Endodermal cell (in vitro differentiated cells): ENCODE measurements around the gene CBFA2T2. TPM values are rescaled to one million over a fixed set of nuclear protein-coding genes. Genes with fewer than 3 reads are reported as not detected.

Experiments used
- DNase-seq: peaks from one replicate; pipeline ENCODE4 v3.0.0-alpha.2; 2017
- H3K27ac ChIP-seq: 2 replicates; pipeline ENCODE4 v1.5.1; 2013; ENCODE audit warnings: mild to moderate bottlenecking, low read depth, low read length, moderate library complexity
- H3K27me3 ChIP-seq: 2 replicates; pipeline ENCODE4 v1.6.1; 2013; ENCODE audit warnings: mild to moderate bottlenecking, low read length, moderate library complexity; ENCODE audit not compliant: insufficient read depth, control insufficient read depth, poor library complexity, severe bottlenecking
- H3K36me3 ChIP-seq: 2 replicates; pipeline ENCODE4 v1.7.0; 2013; ENCODE audit warnings: mild to moderate bottlenecking, low read length, moderate library complexity; ENCODE audit not compliant: control insufficient read depth, insufficient read depth
- H3K4me1 ChIP-seq: one replicate; pipeline ENCODE4 v1.7.0; 2013; ENCODE audit warnings: low read length; ENCODE audit not compliant: control insufficient read depth, insufficient read depth
- H3K4me3 ChIP-seq: 2 replicates; pipeline ENCODE4 v1.5.1; 2013; ENCODE audit warnings: mild to moderate bottlenecking, low read length, moderate library complexity
- H3K9ac ChIP-seq: 2 replicates; pipeline ENCODE4 v1.6.1; 2013; ENCODE audit warnings: mild to moderate bottlenecking, low read length, moderate library complexity; ENCODE audit not compliant: poor library complexity, severe bottlenecking; ENCODE audit errors: extremely low read depth
- H3K9me3 ChIP-seq: 2 replicates; pipeline ENCODE4 v1.6.1; 2013; ENCODE audit warnings: mild to moderate bottlenecking, low read length, moderate library complexity; ENCODE audit not compliant: control insufficient read depth
- H3K27ac Mint-ChIP-seq: 2 replicates; pipeline ENCODE4 v1.8.0; 2020; ENCODE audit warnings: mixed read lengths
- H3K27me3 Mint-ChIP-seq: 2 replicates; pipeline ENCODE4 v1.8.0; 2021; ENCODE audit warnings: mild to moderate bottlenecking, mixed read lengths; ENCODE audit not compliant: insufficient read depth
- H3K36me3 Mint-ChIP-seq: 2 replicates; pipeline ENCODE4 v1.8.0; 2020; ENCODE audit warnings: low read depth, mixed read lengths
- H3K4me1 Mint-ChIP-seq: 2 replicates; pipeline ENCODE4 v1.8.0; 2020; ENCODE audit warnings: mixed read lengths
- H3K4me3 Mint-ChIP-seq: 2 replicates; pipeline ENCODE4 v1.8.0; 2020; ENCODE audit warnings: mild to moderate bottlenecking, moderate library complexity, mixed read lengths
- H3K9me3 Mint-ChIP-seq: 2 replicates; pipeline ENCODE4 v1.8.0; 2020; ENCODE audit warnings: mild to moderate bottlenecking, mixed read lengths
- CTCF ChIP-seq: fragments of 200-600 bp; sonication (generic); conservative IDR thresholded peaks from 2 replicates; pipeline ENCODE4 v1.5.0; 2021; ENCODE audit warnings: antibody characterized with exemption, mild to moderate bottlenecking
- WGBS, 2 experiments: methylation state at CpG; one replicate each; pipeline versions ENCODE4 v1.1.5 to v1.1.7; 2013; ENCODE audit warnings: missing lambda C conversion rate in 2 of 2, mixed read lengths in 1 of 2; ENCODE audit not compliant: insufficient coverage in 1 of 2, insufficient read length in 1 of 2; 5-methylcytosine and 5-hydroxymethylcytosine counted together
- total RNA-seq, 2 donors: library from RNA; stranded (reverse); fragmentation: NEBNext Ultra II Directional in 1 of 2; extraction: Animal tissue kit (Norgen Biotek cat#: 25700) in 1 of 2; gene quantifications; 2 replicates in 1 of 2; 3 replicates in 1 of 2; pipeline ENCODE4 v1.2.1, GENCODE V29; 2021

CBFA2T2 gene
- total RNA-seq, 2 donors from 2014 or later, result 26.8 to 32.7 TPM

- no peak overlapping the region for H3K4me3 Mint-ChIP-seq
- Histone ChIP-seq H3K4me3 (no peak overlapping the region), H3K36me3 (peaks cover 5% of the 10 kb centered on the region), H3K9ac (no peak overlapping the region), H3K27me3 (no peaks in the 10 kb centered on the region), H3K9me3 (no peaks in the 10 kb centered on the region), H3K4me1 (no peaks in the 10 kb centered on the region), H3K27ac (no peak overlapping the region)
- H3K4me1 Mint-ChIP-seq, result peaks cover 13% of the 10 kb centered on the region
- H3K27ac Mint-ChIP-seq, result no peak overlapping the region
- TF ChIP-seq CTCF, result no peak
- H3K36me3 Mint-ChIP-seq, result peaks cover 21% of the 10 kb centered on the region
- WGBS, 2 experiments, result 83% methylated on average over 1 of the region's 1 CpG; no CpG with 5 or more reads in 1 of the 2 experiments
- no peaks in the 10 kb centered on the region for H3K9me3 Mint-ChIP-seq
- no peaks in the 10 kb centered on the region for H3K27me3 Mint-ChIP-seq
- DNase-seq, result no peak
Observed at GRCh38 chr20:33521461-33521860, 31.6 kb downstream of the CBFA2T2 start.

- 88 to 95% methylated on average over 2 to 3 of the region's 3 CpGs for WGBS, 2 experiments
- Histone ChIP-seq H3K9me3 (no peaks in the 10 kb centered on the region), H3K4me3 (no peak overlapping the region), H3K27me3 (no peaks in the 10 kb centered on the region), H3K36me3 (peaks cover 5% of the 10 kb centered on the region), H3K27ac (no peak overlapping the region), H3K9ac (no peak overlapping the region), H3K4me1 (no peaks in the 10 kb centered on the region)
- Mint-ChIP-seq H3K4me1 (peaks cover 8% of the 10 kb centered on the region), H3K27me3 (no peaks in the 10 kb centered on the region), H3K36me3 (peaks cover 24% of the 10 kb centered on the region), H3K9me3 (no peaks in the 10 kb centered on the region), H3K27ac (no peak overlapping the region), H3K4me3 (no peak overlapping the region)
- no peak for TF ChIP-seq CTCF
- DNase-seq, result no peak
Observed at GRCh38 chr20:33522256-33522820, 32.4 kb downstream of the CBFA2T2 start.

- Mint-ChIP-seq H3K4me3 (no peak overlapping the region), H3K9me3 (no peaks in the 10 kb centered on the region), H3K36me3 (peaks cover 26% of the 10 kb centered on the region), H3K27me3 (no peaks in the 10 kb centered on the region), H3K4me1 (peaks cover 5% of the 10 kb centered on the region), H3K27ac (no peak overlapping the region)
- Histone ChIP-seq H3K4me1 (no peaks in the 10 kb centered on the region), H3K36me3 (peaks cover 5% of the 10 kb centered on the region), H3K9ac (no peak overlapping the region), H3K4me3 (no peak overlapping the region), H3K9me3 (no peaks in the 10 kb centered on the region), H3K27ac (no peak overlapping the region), H3K27me3 (no peaks in the 10 kb centered on the region)
- DNase-seq, result no peak
- no peak for TF ChIP-seq CTCF
- 82% methylated on average over 3 of the region's 3 CpGs; no CpG with 5 or more reads in 1 of the 2 experiments for WGBS, 2 experiments
Observed at GRCh38 chr20:33524261-33524660, 34.4 kb downstream of the CBFA2T2 start.
